H9 (cell line): ENCODE data around the gene KRT3. TPM values are rescaled to one million over a fixed set of nuclear protein-coding genes. Genes with fewer than 3 reads are reported as not detected.

ENCODE experiments used
- DNase-seq: peaks from one replicate; pipeline ENCODE4 v3.0.0-alpha.2; 2017
- H2AFZ ChIP-seq: one replicate; pipeline ENCODE4 v1.6.1; 2013; ENCODE audit warnings: mild to moderate bottlenecking, low read length, control low read depth, moderate library complexity
- H2AK5ac ChIP-seq: 2 replicates; pipeline ENCODE4 v1.6.1; 2013; ENCODE audit warnings: low read length, control low read depth, mixed read lengths; ENCODE audit not compliant: insufficient read length
- H2BK120ac ChIP-seq: one replicate; pipeline ENCODE4 v1.6.1; 2013; ENCODE audit warnings: low read depth, mild to moderate bottlenecking, low read length, control low read depth, inconsistent platforms; ENCODE audit not compliant: poor library complexity, severe bottlenecking
- H2BK12ac ChIP-seq: 2 replicates; pipeline ENCODE4 v1.6.1; 2013; ENCODE audit warnings: low read length, control low read depth, mixed read lengths, low read depth; ENCODE audit not compliant: insufficient read length
- H2BK15ac ChIP-seq: 2 replicates; pipeline ENCODE4 v1.6.1; 2013; ENCODE audit warnings: low read depth, low read length, control low read depth
- H2BK20ac ChIP-seq: one replicate; pipeline ENCODE4 v1.6.1; 2013; ENCODE audit warnings: low read depth, mild to moderate bottlenecking, low read length, control low read depth, inconsistent platforms; ENCODE audit not compliant: poor library complexity, severe bottlenecking
- H2BK5ac ChIP-seq: 2 replicates; pipeline ENCODE4 v1.6.1; 2013; ENCODE audit warnings: low read length, control low read depth, mixed read lengths; ENCODE audit not compliant: insufficient read length
- H3K14ac ChIP-seq: 2 replicates; pipeline ENCODE4 v1.6.1; 2013; ENCODE audit warnings: low read length, control low read depth; ENCODE audit not compliant: insufficient read depth
- H3K18ac ChIP-seq: 2 replicates; pipeline ENCODE4 v1.6.1; 2013; ENCODE audit warnings: low read depth, mild to moderate bottlenecking, mixed read lengths, low read length, control low read depth; ENCODE audit not compliant: insufficient read length
- H3K23ac ChIP-seq: 2 replicates; pipeline ENCODE4 v1.6.1; 2013; ENCODE audit warnings: low read length, control low read depth, mixed read lengths, low read depth; ENCODE audit not compliant: insufficient read length
- H3K23me2 ChIP-seq: 2 replicates; pipeline ENCODE4 v1.6.1; 2013; ENCODE audit warnings: low read depth, mild to moderate bottlenecking, mixed read lengths, low read length, control low read depth; ENCODE audit not compliant: insufficient read length, poor library complexity, severe bottlenecking
- H3K27ac ChIP-seq: 2 replicates; pipeline ENCODE4 v1.5.1; 2013; ENCODE audit warnings: low read length, control low read depth, mixed read lengths, low read depth; ENCODE audit not compliant: insufficient read length
- H3K27me3 ChIP-seq: 2 replicates; pipeline ENCODE4 v1.6.1; 2013; ENCODE audit warnings: low read length, control low read depth, inconsistent platforms; ENCODE audit not compliant: insufficient read depth
- H3K4ac ChIP-seq: 2 replicates; pipeline ENCODE4 v1.6.1; 2013; ENCODE audit warnings: low read depth, mild to moderate bottlenecking, control low read depth, inconsistent platforms, low read length, moderate library complexity
- H3K4me1 ChIP-seq: 2 replicates; pipeline ENCODE4 v1.6.1; 2013; ENCODE audit warnings: low read length, control low read depth, inconsistent platforms; ENCODE audit not compliant: insufficient read depth
- H3K4me2 ChIP-seq: 2 replicates; pipeline ENCODE4 v1.6.1; 2013; ENCODE audit warnings: low read length, control low read depth, mixed read lengths; ENCODE audit not compliant: insufficient read length, insufficient read depth
- H3K56ac ChIP-seq: 2 replicates; pipeline ENCODE4 v1.6.1; 2013; ENCODE audit warnings: low read depth, mild to moderate bottlenecking, mixed read lengths, low read length, control low read depth; ENCODE audit not compliant: insufficient read length
- H3K79me1 ChIP-seq: 2 replicates; pipeline ENCODE4 v1.6.1; 2013; ENCODE audit warnings: low read depth, mild to moderate bottlenecking, moderate library complexity, low read length, control low read depth, inconsistent platforms; ENCODE audit not compliant: insufficient read depth, poor library complexity, severe bottlenecking
- H3K79me2 ChIP-seq: 2 replicates; pipeline ENCODE4 v1.6.1; 2013; ENCODE audit warnings: low read length, control low read depth, inconsistent platforms; ENCODE audit not compliant: insufficient read depth
- H3K9ac ChIP-seq: 2 replicates; pipeline ENCODE4 v1.6.1; 2013; ENCODE audit warnings: low read length, control low read depth, mixed read lengths; ENCODE audit not compliant: insufficient read length; ENCODE audit errors: extremely low read depth
- H3K9me3 ChIP-seq: one replicate; pipeline ENCODE4 v1.6.1; 2013; ENCODE audit warnings: low read depth, low read length, inconsistent platforms; ENCODE audit not compliant: control insufficient read depth
- H3T11ph ChIP-seq: one replicate; pipeline ENCODE4 v1.6.1; 2013; ENCODE audit warnings: mild to moderate bottlenecking, low read length, control low read depth, inconsistent platforms
- H4K20me1 ChIP-seq: one replicate; pipeline ENCODE4 v1.6.1; 2013; ENCODE audit not compliant: control insufficient read depth, insufficient read length, insufficient read depth
- H4K5ac ChIP-seq: 2 replicates; pipeline ENCODE4 v1.6.1; 2013; ENCODE audit warnings: low read depth, mild to moderate bottlenecking, mixed read lengths, low read length, control low read depth; ENCODE audit not compliant: insufficient read length
- H4K8ac ChIP-seq: replicated peaks from 2 replicates; pipeline ENCODE4 v1.6.1; 2013; ENCODE audit warnings: low read length, control low read depth, mixed read lengths, low read depth; ENCODE audit not compliant: insufficient read length
- H4K91ac ChIP-seq: 2 replicates; pipeline ENCODE4 v1.6.1; 2013; ENCODE audit warnings: low read depth, mild to moderate bottlenecking, moderate library complexity, mixed read lengths, low read length, control low read depth; ENCODE audit not compliant: insufficient read length
- H3K27ac Mint-ChIP-seq, 3 experiments: 2 replicates in 2 of 3; 3 replicates in 1 of 3; pipeline ENCODE4 v1.8.0; 2020 to 2021; ENCODE audit warnings: mixed read lengths in 3 of 3, mild to moderate bottlenecking in 1 of 3, moderate library complexity in 1 of 3
- H3K27me3 Mint-ChIP-seq: 2 replicates; pipeline ENCODE4 v1.8.0; 2021; ENCODE audit warnings: low read depth, mild to moderate bottlenecking, moderate library complexity, mixed read lengths
- H3K36me3 Mint-ChIP-seq, 3 experiments: 2 replicates in 2 of 3; 3 replicates in 1 of 3; pipeline ENCODE4 v1.8.0; 2020 to 2021; ENCODE audit warnings: low read depth in 3 of 3, mixed read lengths in 3 of 3; ENCODE audit not compliant: insufficient read depth in 1 of 3
- H3K4me1 Mint-ChIP-seq, 2 experiments: 2 replicates each; pipeline ENCODE4 v1.8.0; 2020; ENCODE audit warnings: mixed read lengths in 2 of 2
- H3K4me3 Mint-ChIP-seq, 2 experiments: 2 replicates in 1 of 2; 3 replicates in 1 of 2; pipeline ENCODE4 v1.8.0; 2020 to 2021; ENCODE audit warnings: mild to moderate bottlenecking in 2 of 2, mixed read lengths in 2 of 2, moderate library complexity in 1 of 2
- H3K9me3 Mint-ChIP-seq, 2 experiments: 2 replicates in 1 of 2; 3 replicates in 1 of 2; pipeline ENCODE4 v1.8.0; 2020; ENCODE audit warnings: mild to moderate bottlenecking in 2 of 2, mixed read lengths in 2 of 2, moderate library complexity in 1 of 2
- CTCF ChIP-seq: fragments of 200-600 bp; sonication (generic); conservative IDR thresholded peaks from 3 replicates; pipeline ENCODE4 v1.8.0; 2021; ENCODE audit warnings: antibody characterized with exemption, mild to moderate bottlenecking
- WGBS: extraction: QIAGEN DNeasy Blood & Tissue Kit; methylation state at CpG from one replicate; pipeline ENCODE4 v1.1.7; 2013; ENCODE audit warnings: missing lambda C conversion rate, low lambda C conversion rate, mixed read lengths; ENCODE audit not compliant: insufficient read length; ENCODE audit errors: extremely low coverage; 5-methylcytosine and 5-hydroxymethylcytosine counted together
- total RNA-seq: library from RNA; stranded (reverse); gene quantifications from 2 replicates; pipeline ENCODE4 v1.2.1, GENCODE V29; 2021

Gene KRT3
- total RNA-seq, 1 experiment from 2014 or later, result not detected

DNA sequence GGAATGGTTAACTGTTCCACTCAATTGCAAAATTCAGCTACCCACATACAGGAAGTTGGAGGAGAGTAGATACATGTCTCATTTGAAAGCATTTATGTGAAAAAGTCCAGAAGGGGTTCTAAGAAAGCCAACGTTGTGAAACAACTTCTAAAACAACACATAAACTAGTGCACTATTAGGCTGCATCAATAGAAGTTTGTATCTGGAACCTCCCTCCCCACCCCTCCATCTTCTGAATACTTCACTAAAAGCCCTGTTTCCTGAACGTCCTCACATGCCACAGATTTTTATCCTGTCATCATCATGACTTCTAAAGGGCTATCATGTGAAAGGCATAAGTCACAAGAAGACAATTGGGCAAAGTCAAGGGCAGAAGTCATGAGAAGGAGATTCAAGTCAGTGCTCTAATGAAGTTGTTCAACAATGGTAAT is 32.7 kb upstream of the KRT3 start:
- DNase-seq, result no peak
- no peak for TF ChIP-seq CTCF
- H3K9me3 Mint-ChIP-seq, result no peaks in the 10 kb centered on the region
- Histone ChIP-seq H3K56ac (no peak overlapping the region), H2BK20ac (no peak overlapping the region), H2BK5ac (no peak overlapping the region), H3K4me2 (no peak overlapping the region), H2BK15ac (no peak overlapping the region), H3K79me1 (no peaks in the 10 kb centered on the region), H2AFZ (no peak overlapping the region), H2BK120ac (no peak overlapping the region), H2AK5ac (no peak overlapping the region), H3K23me2 (no peaks in the 10 kb centered on the region), H3K4me1 (peaks cover 5% of the 10 kb centered on the region; the same call in 1 of the 2 replicates), H3K9me3 (no peaks in the 10 kb centered on the region), H4K8ac (no peak overlapping the region), H4K91ac (no peak overlapping the region), H3K4ac (no peak overlapping the region), H3K18ac (no peak overlapping the region), H4K20me1 (no peaks in the 10 kb centered on the region), H3T11ph (no peak overlapping the region), H3K27me3 (no peaks in the 10 kb centered on the region), H3K9ac (no peak overlapping the region), H3K23ac (no peak overlapping the region), H3K27ac (no peak overlapping the region), H4K5ac (no peak overlapping the region), H2BK12ac (no peak overlapping the region), H3K14ac (no peak overlapping the region), H3K79me2 (no peaks in the 10 kb centered on the region)
- H3K4me3 Mint-ChIP-seq, result no peak overlapping the region
- peaks cover 2% of the 10 kb centered on the region for H3K27me3 Mint-ChIP-seq
- no peaks in the 10 kb centered on the region for H3K36me3 Mint-ChIP-seq
- H3K4me1 Mint-ChIP-seq, result peaks cover 5 to 7% of the 10 kb centered on the region in 2 experiments; a peak in 3 of 4 replicates
- WGBS, result no CpG with 5 or more reads among the region's 2 CpGs
- H3K27ac Mint-ChIP-seq, result no peak overlapping the region
